ENCODE measurements around the gene LILRB3. TPM values are rescaled to one million over a fixed set of nuclear protein-coding genes. Genes with fewer than 3 reads are reported as not detected.
"Not testable (repeated sequence)": the region's sequence is repeated elsewhere in the genome, so short reads cannot be mapped to it uniquely, and the experiment has no call there.

The LILRB3 gene
- total RNA-seq, 2 experiments from 2014 or later = 0.68 to 1.6 TPM

DNA sequence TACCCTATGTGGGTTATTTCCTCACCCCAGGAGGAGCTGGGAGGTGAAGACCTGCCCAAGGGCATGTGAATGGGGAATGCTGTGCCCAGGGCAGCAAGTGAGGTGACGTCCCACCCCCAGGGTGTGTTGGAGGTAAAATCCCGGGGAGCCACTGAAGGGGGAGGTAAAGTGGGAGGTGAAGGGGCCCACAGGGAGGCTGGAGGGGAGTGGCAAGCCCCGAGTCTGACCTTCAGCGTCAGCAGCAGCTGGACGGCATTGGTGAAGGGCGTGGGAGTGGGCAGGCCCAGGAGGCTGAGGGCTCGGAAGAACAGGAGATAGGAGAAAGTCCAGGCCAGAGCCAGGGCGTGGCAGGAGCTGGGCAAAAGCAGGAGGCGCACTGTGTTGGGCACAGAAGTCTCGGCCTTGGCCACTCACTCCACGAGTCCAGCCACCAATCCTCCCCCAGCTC is 35.8 kb downstream of the LILRB3 start:
- H3K4me3 Mint-ChIP-seq = peak overlapping the region; percentile 26
- no peak for DNase-seq
- peaks cover 23% of the 10 kb centered on the region for H3K36me3 Mint-ChIP-seq
- ChIA-PET CTCF (interaction anchor here (0.6 to 1.8 kb wide), 3 partner anchors 19 to 79 kb away, joined by 3 to 5 read pairs (median 4); no protein-coding TSS in a partner anchor), POLR2A (interaction anchor here (0.6 to 7.8 kb wide), 5 partner anchors 11 to 21 kb away, joined by 3 to 103 read pairs (median 4); partner anchors contain the start of gene RPS9)
- peaks cover 19% of the 10 kb centered on the region for H3K4me1 Mint-ChIP-seq (ENCODE audit: low read depth)
- peak overlapping the region; percentile 91 for H3K27ac Mint-ChIP-seq
- intact Hi-C loops (cut with micrococcal nuclease) = no loop called here
- H3K9me3 Mint-ChIP-seq = no peaks in the 10 kb centered on the region
- no peaks in the 10 kb centered on the region for H3K27me3 Mint-ChIP-seq

DNA sequence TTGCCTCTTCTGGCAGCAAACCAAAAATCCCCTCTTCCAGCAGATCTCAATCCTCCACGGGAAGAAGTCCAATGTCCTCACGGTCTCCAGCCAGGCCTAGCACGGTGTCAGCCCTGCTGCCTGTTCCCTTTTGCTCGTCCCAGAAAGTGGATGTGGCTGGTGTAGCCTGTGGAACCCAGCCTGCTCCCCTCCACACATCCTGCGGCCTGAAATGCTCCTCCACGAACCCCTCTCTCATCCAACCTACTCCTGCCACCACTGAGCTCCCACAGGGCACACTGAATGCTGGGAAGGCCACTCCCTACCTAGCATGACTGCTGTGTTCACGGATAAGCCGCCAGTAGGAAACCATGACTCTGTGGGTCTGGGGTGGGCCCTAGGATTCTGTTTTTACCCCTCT is 36.5 kb downstream of the LILRB3 start:
- POLR2A ChIA-PET = interaction anchor here (0.6 to 7.8 kb wide), 4 partner anchors 10 to 22 kb away, joined by 3 to 103 read pairs (median 44); partner anchors contain the start of gene RPS9
- intact Hi-C loops (cut with micrococcal nuclease) = no loop called here
- Mint-ChIP-seq H3K4me3 (no peak overlapping the region), H3K36me3 (peaks cover 23% of the 10 kb centered on the region), H3K27me3 (no peaks in the 10 kb centered on the region), H3K4me1 (ENCODE audit: low read depth) (peaks cover 14% of the 10 kb centered on the region), H3K27ac (no peak overlapping the region), H3K9me3 (no peaks in the 10 kb centered on the region)
- DNase-seq = no peak
- CTCF ChIA-PET = interaction anchor here (1.8 kb wide), 1 partner anchor 80 kb away, joined by 5 read pairs; no protein-coding TSS in a partner anchor

DNA sequence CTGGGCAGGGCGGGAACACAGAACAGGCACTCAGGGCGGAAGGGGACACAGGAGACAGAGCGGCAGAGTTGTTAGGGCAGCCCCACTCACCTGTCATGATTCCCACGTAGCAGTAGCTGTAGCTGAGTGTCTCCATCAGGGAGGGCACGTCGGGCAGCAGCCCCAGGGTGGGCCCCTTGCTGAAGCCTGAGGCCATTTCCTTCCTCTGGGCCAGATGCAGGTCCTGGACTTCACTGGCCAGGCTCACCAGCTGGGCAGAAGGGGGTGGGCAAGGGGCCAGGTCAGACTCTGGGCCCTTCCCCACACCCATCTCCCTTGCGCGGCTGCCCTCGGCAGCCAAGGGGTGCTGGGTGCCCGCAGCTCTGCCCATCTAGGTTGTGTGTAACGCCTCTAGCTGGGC is 39.4 kb downstream of the LILRB3 start:
- no peaks in the 10 kb centered on the region for H3K9me3 Mint-ChIP-seq
- CTCF ChIA-PET = no interaction called here
- no peak overlapping the region for H3K27ac Mint-ChIP-seq
- intact Hi-C loops (cut with micrococcal nuclease) = no loop called here
- POLR2A ChIA-PET = no interaction called here
- no peak overlapping the region for H3K4me3 Mint-ChIP-seq
- peaks cover 14% of the 10 kb centered on the region for H3K4me1 Mint-ChIP-seq (ENCODE audit: low read depth)
- H3K27me3 Mint-ChIP-seq = no peaks in the 10 kb centered on the region
- H3K36me3 Mint-ChIP-seq = peaks cover 39% of the 10 kb centered on the region
- DNase-seq = no peak

DNA sequence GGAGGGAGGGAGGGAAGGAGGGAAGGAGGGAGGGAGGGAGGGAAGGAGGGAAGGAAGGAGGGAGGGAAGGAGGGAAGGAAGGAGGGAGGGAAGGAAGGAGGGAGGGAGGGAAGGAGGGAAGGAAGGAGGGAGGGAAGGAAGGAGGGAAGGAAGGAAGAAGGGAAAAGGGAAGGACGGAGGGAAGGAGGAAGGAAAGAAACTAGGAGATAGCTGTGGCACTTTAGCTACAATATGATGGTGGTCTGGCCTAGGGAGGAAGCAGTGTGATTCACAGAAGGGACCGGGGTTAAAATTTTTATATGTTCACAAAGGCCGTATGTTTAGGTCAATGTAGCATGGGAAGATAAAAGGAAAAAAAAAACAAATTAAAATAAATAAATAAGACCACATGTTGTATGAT is 40.9 kb downstream of the LILRB3 start:
- intact Hi-C loops (cut with micrococcal nuclease); CTCF ChIA-PET; POLR2A ChIA-PET; H3K27ac Mint-ChIP-seq; DNase-seq; H3K27me3 Mint-ChIP-seq; H3K4me3 Mint-ChIP-seq; H3K9me3 Mint-ChIP-seq; H3K4me1 Mint-ChIP-seq (ENCODE audit: low read depth): not testable (repeated sequence)
- H3K36me3 Mint-ChIP-seq = peaks cover 39% of the 10 kb centered on the region

DNA sequence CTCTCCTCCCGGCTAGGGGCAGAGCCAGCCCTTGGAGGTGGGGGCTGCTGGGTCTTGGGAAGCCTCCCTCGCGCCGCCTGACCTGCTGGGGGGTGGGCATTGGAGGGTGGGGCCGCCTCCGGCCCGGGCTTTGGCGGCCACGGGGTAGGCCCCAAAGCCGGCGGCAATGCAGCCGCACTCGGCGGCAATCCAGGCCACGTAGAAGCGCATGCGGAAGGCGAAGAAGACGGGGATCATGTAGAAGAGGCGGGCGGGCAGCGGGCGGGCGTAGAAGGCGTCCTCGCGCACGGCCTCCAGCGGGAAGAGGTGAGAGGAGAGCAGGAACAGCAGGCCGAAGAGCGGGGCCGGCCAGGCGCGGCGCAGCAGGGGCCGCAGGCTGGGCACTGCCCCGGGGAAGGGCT is 42.1 kb downstream of the LILRB3 start:
- Mint-ChIP-seq H3K4me1 (ENCODE audit: low read depth) (no peaks in the 10 kb centered on the region), H3K36me3 (peaks cover 37% of the 10 kb centered on the region), H3K9me3 (no peaks in the 10 kb centered on the region), H3K27ac (no peak overlapping the region), H3K27me3 (no peaks in the 10 kb centered on the region), H3K4me3 (no peak overlapping the region)
- no peak for DNase-seq
- intact Hi-C loops (cut with micrococcal nuclease) = no loop called here
- CTCF ChIA-PET = no interaction called here
- POLR2A ChIA-PET = no interaction called here

DNA sequence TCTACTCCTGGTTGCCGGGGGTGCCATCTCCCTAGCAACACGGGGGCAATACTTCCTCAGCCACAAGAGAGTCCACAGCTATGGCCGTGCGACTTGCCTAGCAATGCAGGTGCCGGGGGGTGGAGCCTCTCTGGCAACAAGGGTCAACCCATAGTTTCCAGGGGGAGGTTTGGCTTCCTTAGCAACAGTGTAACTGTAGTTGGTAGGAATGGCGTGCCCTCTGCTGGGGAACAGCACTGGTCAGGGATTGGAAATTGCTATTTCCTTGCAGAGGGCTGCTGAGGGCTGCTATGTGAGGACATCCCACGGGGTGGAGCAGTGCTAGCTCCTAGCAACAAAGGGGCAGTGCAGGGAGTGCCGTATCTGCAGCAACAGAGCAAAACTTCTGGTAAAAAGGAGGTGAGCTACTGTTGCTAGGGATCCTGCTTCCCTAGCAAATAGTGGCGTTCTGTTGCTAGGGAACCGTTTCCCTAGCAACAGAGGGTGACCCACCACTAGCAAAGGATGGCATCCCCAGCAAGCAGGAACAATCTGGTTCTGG is 42.8 kb downstream of the LILRB3 start:
- Mint-ChIP-seq H3K27me3 (no peaks in the 10 kb centered on the region), H3K9me3 (no peaks in the 10 kb centered on the region), H3K27ac (no peak overlapping the region), H3K36me3 (peaks cover 33% of the 10 kb centered on the region), H3K4me1 (ENCODE audit: low read depth) (no peaks in the 10 kb centered on the region), H3K4me3 (no peak overlapping the region)
- ChIA-PET CTCF (no interaction called here), POLR2A (no interaction called here)
- no peak for DNase-seq
- intact Hi-C loops (cut with micrococcal nuclease) = no loop called here

DNA sequence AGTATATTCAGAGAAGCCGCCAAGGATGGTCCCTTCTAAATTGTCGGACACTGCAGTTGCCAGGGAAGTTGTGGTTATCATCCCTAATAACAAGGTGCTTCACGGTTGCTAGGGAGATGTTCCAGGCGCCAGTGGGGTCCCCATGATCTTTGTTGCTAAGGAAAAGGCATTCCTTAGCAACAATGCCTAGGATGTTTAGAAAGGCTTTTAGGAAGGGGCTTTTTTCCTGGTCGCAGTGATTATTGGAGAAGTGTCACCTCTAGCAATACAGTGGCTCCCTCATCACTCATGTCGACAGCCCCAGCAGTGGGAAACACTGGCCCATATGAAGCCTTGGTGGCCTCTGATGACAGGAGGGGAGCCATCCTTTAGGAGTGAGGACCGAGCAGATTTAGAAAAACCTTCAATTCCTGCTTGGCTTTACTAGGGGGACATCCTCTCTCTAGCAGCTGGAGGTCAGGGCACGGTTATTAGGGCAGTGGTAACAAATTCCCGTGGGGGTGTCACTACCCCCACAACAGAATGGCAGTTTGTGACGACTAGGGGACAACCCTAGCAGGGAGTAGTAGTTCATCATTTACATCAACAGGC is 43.5 kb downstream of the LILRB3 start:
- ChIA-PET CTCF (no interaction called here), POLR2A (no interaction called here)
- intact Hi-C loops (cut with micrococcal nuclease) = no loop called here
- Mint-ChIP-seq H3K27ac (no peak overlapping the region), H3K27me3 (no peaks in the 10 kb centered on the region), H3K36me3 (peaks cover 33% of the 10 kb centered on the region), H3K4me1 (ENCODE audit: low read depth) (no peaks in the 10 kb centered on the region), H3K9me3 (no peaks in the 10 kb centered on the region), H3K4me3 (no peak overlapping the region)
- DNase-seq = no peak

DNA sequence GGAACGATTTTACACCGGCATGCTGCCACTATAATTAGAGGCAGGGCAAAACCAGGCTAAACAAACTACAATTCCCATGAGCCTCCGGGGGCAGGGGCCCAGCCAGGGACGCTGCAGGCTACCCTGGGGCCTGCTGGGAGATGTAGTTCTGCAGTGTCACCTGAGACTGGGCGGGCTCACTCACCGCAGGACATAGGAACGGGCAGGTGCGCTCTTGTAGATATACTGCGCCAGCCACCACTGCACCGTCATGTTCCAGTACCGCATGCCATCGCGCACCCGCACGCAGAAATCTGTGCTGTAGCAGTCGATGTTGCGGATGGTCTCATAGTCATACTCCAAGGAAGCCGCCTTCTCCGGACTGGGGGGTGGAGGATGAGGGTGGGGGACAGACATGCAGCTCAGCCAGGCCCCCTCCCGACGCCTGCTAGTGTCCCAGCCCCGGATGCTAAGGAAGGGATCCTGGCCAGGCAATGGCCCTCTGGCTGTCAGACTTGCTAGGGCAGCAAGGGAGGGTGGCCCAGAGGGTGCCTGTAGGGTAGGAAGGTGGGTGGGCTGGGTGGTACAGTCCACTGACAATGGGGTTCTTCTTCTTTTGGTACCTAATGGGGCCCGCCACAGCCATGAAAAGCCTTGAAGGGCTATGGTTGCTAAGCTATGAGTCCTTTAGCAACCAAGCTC is 44.1 kb downstream of the LILRB3 start:
- POLR2A ChIA-PET = no interaction called here
- CTCF ChIA-PET = no interaction called here
- peaks cover 31% of the 10 kb centered on the region for H3K36me3 Mint-ChIP-seq
- no peaks in the 10 kb centered on the region for H3K27me3 Mint-ChIP-seq
- no peak overlapping the region for H3K4me3 Mint-ChIP-seq
- peak; percentile 54 for DNase-seq
- no peaks in the 10 kb centered on the region for H3K9me3 Mint-ChIP-seq
- no peak overlapping the region for H3K27ac Mint-ChIP-seq
- intact Hi-C loops (cut with micrococcal nuclease) = no loop called here
- H3K4me1 Mint-ChIP-seq (ENCODE audit: low read depth) = no peaks in the 10 kb centered on the region

DNA sequence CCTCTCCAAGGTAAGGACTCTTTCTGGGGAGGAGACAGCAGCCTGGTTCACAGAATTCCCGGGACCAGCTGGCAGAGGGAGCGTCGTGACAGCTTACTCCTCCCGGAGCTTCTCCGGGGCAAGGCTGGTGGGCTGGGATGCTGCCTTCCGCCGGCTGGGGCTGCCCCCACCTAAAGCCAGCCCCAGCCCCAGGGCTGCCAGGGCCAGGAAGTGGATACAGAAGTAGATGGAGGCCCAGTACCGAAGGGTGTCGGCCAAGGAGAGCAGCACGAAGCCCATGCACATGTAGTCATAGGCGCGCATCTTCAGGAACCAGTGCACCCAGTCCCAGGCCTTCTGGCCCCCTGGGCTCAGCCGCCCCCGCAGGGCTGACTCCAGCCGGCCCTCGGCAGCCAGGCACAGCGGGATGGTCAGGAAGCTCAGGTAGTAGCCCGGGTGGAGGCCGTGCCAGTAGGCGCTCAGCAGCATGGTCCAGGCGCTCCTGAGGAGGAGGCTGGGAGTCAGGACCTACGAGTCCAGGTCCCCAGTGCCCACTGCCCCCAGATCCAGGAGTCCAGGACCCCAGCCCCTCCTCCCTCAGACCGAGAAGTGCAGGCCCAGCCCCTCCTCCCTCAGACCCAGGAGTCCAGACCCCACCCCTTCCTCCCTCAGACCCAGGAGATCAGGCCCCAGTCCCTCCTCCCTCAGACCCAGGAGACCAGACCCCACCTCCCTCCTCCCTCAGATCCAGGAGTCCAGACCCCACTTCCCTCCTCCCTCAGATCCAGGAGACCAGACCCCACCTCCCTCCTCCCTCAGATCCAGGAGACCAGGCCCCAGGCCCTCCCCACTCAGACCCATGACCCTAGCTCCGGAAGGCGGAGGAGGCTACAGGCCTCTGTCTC is 48.6 kb downstream of the LILRB3 start:
- Mint-ChIP-seq H3K36me3 (peaks cover 18% of the 10 kb centered on the region), H3K4me3 (no peak overlapping the region), H3K27ac (no peak overlapping the region), H3K27me3 (no peaks in the 10 kb centered on the region), H3K9me3 (no peaks in the 10 kb centered on the region), H3K4me1 (ENCODE audit: low read depth) (no peaks in the 10 kb centered on the region)
- no peak for DNase-seq
- intact Hi-C loops (cut with micrococcal nuclease) = no loop called here
- POLR2A ChIA-PET = interaction anchor here (1.0 kb wide), 2 partner anchors 15 to 27 kb away, joined by 3 to 4 read pairs; partner anchors contain the start of genes MBOAT7 and RPS9
- CTCF ChIA-PET = interaction anchor here (0.8 to 1.8 kb wide), 2 partner anchors 34 to 92 kb away, joined by 6 read pairs; no protein-coding TSS in a partner anchor

DNA sequence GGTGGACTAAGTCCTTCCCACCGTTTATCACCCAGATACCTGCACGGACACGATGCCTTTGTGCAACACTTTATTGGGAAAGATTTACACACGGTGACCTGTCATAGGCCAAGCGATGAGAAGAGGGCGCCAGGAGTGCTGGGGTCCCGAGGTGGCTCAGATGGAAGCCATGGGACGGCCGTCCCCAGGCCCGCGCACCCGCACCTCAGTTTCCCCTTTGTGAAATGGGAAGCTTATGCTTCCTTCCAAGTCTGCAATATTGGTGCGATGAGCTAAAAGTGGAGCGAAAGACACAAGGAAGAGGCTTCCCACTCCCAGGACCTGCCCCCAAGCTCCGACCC is 49.5 kb downstream of the LILRB3 start:
- intact Hi-C loops (cut with micrococcal nuclease) = no loop called here
- POLR2A ChIA-PET = interaction anchor here (1.0 to 1.1 kb wide), 4 partner anchors 14 to 93 kb away, joined by 3 to 4 read pairs (median 3); partner anchors contain the start of genes LENG1, MBOAT7 and RPS9
- CTCF ChIA-PET = interaction anchor here (1.1 to 1.8 kb wide), 2 partner anchors 58 to 93 kb away, joined by 3 to 6 read pairs; no protein-coding TSS in a partner anchor

DNA sequence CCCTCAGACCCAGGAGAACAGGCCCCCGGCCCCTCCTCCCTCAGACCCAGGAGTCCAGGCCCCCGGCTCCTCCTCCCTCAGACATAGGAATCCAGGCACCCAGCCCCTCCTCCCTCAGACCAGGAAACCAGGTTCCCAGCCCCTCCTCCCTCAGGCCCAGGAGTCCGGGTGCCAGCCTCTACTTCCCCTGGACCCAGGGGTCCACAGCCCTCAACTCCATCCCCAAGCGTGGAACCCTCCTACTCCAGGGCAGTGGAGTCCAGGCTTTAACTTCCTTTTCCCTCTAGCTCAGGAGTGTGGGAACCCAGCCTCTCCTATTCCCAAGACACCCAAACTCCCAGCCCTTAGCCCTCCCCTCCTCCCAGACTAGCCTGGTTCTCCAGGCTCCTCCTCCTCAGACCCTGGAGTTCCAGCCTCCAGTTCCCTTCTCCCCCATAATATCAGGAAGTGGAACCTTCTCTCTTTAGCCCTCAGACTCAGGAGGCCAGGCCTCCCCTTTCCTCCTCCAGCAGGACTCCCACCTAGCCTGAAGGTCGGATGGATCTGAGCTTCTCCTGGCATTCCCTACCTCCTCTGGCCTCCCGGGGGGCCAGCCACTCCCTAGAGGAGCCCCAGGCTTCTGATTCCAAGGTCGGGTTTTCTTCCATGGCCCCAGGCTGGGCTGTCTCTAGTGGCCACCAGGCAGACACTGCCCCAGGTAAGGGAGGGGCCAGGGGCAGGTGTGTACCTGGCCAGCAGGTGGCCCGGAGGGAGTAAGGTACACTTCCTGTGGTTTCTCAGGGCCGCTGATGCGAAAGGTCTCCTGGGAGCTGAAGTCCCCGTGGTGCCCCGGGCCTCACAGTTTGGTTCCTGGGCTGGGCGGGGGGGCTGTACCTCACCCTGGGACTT is 50.1 kb downstream of the LILRB3 start, which contains the start of gene TMC4:
TMC4 (minus strand) TSS at position 690 of the 888 bp plus-strand sequence; CDS start at position 647, 43 bp downstream.
- no peak for DNase-seq
- Mint-ChIP-seq H3K27ac (no peak within 1 kb of the TSS), H3K27me3 (no peaks in the 10 kb centered on the region), H3K9me3 (no peaks in the 10 kb centered on the region), H3K4me3 (no peak within 1 kb of the TSS), H3K36me3 (peaks cover 5% of the 10 kb centered on the region), H3K4me1 (ENCODE audit: low read depth) (no peaks in the 10 kb centered on the region)
- ChIA-PET POLR2A (interaction anchor here (0.5 to 1.1 kb wide), 6 partner anchors 13 to 206 kb away, joined by 3 to 4 read pairs (median 3); partner anchors contain the start of genes LENG1, MBOAT7 and RPS9), CTCF (interaction anchor here (1.1 to 1.8 kb wide), 2 partner anchors 59 to 94 kb away, joined by 3 to 6 read pairs; no protein-coding TSS in a partner anchor)
- intact Hi-C loops (cut with micrococcal nuclease) = no loop called here

More for the DNA sequence above, 49.5 kb downstream of the LILRB3 start:
- Mint-ChIP-seq H3K27me3 (no peaks in the 10 kb centered on the region), H3K36me3 (peaks cover 9% of the 10 kb centered on the region), H3K4me1 (ENCODE audit: low read depth) (no peaks in the 10 kb centered on the region), H3K4me3 (no peak overlapping the region), H3K27ac (no peak overlapping the region), H3K9me3 (no peaks in the 10 kb centered on the region)
- no peak for DNase-seq

Data from activated CD4-positive, alpha-beta memory T cell treated with anti-CD3 and anti-CD28 coated beads for 36 hours (primary cell).